NCI-H2029 treated with DMSO at 0.1 percent for 48 hours (cell line): ENCODE measurements around the gene UBASH3A.

Experiments
- DNase-seq: peaks from one replicate; lab custom pipeline; 2025; lab: John Stamatoyannopoulos, UW

Gene UBASH3A

DNA sequence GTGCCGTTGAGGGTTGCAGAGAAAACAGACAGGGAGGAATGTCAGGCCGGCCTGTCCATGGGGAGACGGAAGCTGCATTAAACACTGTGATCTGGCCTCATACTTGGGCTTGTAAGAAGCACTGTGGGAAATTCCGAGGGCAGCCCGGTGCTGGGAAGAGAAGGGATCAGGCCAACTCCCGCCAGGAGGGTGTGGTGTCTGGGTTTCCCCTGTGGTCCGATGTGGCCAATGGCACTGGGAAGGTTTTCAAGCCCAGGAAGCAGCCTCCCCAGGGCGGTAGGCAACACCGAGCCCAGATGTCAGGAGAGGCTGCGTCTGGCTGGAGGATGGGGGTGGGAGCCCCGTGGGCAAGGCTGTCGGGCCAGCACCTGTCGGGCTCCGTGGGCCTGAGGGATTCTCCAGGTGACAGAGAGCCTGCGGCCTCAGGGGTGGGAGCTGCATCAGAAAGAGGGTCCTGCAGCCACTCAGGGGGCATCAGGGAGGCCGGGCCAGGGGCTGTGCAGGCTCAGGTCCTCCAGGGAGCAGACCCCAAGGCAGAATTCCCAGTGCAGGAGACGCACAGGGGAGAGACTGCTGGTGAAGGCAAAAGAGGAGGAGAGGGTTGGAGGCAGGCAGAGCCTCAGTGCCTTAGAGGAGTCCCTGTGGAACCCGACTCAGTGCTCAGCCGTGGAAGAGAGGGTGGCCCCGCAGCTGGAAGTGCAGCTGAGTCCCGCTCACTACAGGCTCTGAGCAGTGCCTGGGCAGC lies 8.4 kb downstream of the UBASH3A start:
- DNase-seq, result no peak

DNA sequence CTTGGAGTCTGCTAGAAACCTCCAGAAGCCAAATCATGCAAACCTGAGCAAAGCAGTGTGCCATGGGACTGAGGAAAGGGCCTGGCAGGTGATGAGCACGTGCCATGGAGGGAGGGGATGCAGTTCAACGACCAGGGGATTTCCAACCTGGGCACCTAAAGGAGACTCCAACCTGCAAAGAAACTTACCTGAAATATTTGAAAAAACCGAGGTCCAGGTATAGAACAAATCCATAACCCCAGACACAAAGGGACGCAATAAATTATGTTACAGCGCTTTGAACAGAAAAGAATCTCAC lies 8.9 kb downstream of the UBASH3A start:
- no peak for DNase-seq

DNA sequence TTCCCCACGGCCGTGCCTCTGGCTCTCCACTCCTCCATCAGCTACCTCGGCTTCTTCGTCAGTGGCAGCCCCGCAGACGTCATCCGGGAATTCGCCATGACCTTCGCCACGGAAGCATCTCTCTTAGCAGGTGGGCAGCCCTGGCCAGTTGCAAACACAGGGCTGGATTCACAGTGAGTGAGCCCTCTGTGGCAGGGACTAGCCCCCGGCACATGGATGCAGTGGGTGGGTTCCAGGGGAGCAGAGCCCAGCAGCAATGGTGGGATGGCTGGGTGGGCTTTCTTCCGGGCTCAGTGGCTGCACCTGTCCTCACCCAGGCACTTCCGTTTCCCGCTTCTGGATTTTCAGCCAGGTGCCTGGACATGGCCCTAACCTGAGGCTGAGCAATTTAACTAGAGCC lies 9.4 kb downstream of the UBASH3A start:
- DNase-seq, result no peak

DNA sequence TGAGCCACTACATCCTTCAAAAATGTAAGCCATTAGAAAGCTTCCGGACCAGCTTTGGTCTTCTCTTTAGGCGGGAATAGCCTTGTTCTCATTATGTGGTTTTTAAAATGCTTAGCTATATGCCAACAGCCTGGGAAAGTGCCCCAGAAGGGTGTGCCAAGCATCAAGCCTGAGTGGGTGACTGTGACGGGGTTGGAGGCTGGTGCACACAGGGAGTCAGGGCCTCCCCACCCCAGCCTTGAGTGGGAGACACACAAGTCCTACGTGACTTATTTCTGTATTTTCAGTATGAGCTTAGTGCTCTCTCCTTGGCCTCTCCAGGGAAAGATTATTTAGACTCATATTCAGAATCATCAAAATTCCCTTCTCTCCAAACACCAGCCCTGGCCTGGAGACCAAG lies 9.8 kb downstream of the UBASH3A start:
- no peak for DNase-seq

DNA sequence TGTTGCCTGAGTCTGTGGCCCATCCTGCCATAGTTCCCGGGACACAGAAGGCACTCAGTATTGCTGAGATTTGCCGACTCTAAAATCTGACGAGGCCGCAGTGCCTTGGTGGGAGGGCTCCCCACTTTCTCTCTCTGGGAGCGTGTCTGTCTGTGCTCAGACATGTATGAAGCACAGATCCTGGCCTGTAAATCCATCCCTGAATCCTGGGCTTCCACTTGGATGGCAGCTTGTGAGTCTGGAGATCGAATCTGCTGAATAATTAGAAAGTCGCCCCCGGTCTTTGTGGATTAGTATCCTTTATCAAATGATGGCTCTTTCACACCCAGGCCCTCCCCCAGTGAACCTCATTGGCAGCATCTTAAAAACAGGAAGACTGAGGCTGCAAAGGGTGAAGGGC lies 10.4 kb downstream of the UBASH3A start:
- DNase-seq, result no peak

DNA sequence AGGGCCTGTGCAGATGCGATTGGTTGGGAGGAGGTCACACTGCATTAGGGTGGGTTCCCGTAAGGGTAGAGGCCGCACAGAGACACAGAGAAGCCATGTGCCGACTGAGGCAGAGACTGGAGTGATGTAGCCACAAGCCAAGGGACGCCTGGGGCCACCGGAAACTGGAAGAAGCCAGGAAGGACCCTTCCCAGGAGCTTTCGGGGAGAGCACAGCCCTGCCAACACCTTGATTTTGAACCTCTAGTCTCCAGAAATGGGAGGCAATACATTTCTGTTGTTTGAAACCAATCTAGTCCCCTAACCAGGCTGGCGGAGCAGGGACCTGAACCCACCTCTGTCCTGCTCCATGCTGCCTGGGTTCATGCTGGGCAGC lies 10.8 kb downstream of the UBASH3A start:
- no peak for DNase-seq

DNA sequence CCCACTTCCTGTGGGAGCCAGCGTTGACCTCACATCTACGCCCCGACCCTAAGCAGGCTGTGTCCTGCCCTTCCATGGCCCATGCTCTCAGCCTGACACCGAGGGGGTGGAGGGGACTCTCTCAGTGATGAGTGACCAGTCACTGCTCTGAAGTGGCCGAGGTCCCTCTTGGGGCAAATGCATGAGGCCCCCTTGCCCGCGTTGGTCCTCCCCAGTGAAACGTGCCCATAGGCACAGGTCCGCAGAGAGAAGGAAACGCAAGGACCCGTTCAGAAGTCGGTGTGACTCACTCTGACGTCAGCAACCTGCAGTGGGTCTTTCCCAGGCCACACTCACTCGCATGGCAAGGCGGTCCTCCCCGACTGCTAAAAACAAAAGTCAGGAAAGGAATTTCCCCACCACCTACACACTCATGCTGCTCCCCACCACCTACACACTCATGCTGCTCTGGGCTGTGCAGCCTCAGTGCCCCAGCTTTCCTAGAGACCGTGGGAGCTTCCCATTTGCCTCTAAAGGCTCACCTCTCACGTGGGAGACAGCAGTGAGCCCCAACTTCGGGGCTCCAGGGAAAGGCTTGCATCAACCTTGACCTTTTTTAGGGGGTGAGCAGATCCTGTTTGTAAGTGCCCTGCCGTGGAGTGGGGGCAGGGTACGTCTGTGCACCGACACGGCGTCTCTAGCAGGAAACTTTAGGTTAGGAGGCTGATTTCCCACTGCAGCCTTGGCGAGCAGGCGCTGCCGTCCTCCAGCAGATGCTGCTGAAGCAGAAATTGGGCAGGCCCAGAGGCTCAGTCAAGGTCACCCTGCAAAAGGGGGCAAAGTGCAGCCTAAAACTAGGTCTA lies 11.4 kb downstream of the UBASH3A start:
- no peak for DNase-seq

DNA sequence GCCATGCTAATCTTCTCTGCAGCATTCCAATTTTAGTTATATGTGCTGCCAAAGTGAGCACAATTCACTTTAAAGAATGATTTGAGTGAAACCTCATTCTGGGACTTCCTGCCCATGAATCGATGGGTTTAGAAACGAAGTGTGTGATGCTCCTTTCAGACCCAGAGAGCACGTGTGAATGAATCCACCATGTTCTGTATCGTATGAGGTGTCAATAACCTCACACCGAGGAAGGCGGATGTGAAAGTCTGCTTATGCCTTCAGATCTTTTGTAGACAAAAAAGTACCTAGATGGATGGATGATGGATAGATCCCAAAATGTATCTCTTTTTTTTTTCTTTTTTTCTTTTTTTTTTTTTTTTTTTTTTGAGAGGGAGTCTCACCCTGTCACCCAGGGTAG lies 13.8 kb downstream of the UBASH3A start:
- DNase-seq, result no peak

DNA sequence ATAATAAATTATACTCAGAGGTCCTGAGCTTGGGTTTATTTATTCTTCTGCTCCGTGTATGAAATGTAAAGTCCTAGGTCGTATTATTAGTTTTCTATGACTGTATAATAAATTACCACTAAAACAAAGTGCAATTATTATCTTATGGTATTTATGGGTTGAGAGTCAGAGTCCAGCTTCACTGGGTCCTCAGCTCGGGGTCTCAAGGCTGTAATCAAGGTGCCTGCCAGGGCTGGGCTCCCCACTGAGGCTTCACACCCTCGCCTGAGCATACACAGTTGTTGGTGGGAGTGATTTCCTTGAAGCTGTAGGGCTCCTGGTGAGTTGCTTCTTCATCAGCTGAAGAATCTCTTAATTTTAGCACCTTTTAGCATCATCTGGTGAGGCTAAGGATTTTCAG lies 15.2 kb downstream of the UBASH3A start:
- DNase-seq, result no peak

DNA sequence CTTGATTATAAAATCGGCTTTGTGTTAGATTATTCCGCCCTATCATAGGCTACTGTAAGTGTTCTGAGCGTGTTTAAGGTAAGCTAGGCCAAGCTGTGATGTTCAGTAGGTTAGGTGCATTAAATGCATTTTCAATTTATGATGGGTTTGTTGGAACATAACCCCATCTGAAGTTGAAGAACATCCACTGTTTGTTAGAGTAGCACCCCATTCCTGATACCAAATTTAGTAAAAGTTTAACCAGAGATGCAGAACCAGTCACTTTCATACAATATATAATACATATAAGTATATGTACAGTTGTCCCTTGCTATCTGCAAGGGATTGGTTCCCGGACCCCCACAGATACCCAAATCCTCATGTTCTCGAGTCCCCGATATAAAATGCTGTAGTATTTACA lies 16.1 kb downstream of the UBASH3A start:
- DNase-seq, result no peak

DNA sequence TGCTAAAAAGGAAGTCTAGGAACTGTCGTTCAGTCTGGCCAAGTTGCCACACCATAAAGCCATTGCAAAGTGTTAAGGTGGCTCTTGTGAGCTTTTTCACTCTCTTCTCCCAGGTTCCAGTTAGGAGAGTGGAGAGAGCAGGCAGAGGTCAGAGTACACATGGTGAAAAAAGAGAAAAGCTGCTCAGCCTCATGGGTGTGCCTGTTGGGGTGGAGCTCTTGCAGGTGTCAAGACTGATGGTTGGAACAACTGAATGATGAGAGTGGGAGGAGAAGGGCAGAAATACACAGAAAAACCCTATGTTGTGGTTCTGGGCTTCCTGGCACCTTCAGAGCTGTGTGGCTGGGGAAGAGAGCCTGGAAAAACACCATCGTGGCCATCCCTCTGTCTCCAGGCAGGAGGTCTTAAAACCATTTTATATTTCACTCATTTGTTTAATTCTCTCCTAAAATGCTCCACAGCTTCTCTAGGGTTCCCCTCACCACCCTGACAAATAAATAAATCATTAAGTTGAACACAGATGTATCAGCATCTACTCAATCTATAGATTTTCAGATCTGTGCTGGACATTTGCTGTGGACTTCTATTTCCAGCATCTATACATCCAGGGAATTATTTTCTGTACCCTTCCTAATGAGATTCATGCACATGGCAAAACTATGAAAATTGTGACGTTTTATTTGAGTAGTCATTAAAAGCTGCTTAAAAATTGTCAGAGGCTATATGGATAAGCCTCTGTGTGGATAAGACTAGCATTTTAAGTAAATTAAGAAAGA lies 17.5 kb downstream of the UBASH3A start:
- DNase-seq, result no peak

DNA sequence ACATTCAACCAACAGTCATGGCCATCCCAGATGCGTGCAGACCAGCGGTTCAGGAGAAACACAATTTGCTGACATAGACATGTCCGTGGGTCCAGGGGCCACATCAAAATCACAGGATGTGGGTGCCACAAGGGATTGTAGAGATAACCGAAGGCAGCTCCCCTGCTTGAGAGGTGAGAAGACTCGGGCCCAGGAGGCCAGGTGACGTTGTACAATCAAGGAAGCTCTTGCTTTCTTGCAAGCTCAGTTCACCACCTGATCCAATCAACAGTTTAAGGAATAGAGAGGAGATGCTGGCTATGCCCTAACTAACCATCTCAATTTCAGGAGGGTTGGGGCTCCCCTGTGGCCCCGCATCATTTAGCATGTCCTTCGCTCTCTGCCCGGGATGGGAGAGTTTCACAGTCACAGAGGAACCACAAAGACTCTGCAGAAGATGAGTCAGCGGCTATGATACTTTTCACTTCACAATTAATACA lies 19.5 kb downstream of the UBASH3A start:
- DNase-seq, result no peak

DNA sequence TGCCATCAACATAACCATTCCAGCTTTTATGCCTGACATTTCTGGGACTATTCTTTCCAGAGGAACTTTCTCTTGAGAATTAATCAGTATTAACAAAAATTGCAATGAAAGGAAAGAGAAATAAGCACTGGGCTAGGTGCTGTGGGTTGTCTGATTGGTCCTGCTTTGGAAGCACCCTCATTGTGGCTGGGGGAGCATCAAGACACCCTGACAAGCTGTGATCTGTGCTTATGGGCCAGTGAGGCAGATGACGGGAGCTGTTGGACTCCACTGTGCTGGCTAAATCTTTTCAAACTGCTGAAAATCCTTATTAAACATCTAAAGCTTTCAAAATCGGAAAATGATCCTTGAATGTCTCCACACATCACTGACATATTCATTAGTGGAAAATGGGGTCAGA lies 20.0 kb downstream of the UBASH3A start:
- DNase-seq, result no peak

DNA sequence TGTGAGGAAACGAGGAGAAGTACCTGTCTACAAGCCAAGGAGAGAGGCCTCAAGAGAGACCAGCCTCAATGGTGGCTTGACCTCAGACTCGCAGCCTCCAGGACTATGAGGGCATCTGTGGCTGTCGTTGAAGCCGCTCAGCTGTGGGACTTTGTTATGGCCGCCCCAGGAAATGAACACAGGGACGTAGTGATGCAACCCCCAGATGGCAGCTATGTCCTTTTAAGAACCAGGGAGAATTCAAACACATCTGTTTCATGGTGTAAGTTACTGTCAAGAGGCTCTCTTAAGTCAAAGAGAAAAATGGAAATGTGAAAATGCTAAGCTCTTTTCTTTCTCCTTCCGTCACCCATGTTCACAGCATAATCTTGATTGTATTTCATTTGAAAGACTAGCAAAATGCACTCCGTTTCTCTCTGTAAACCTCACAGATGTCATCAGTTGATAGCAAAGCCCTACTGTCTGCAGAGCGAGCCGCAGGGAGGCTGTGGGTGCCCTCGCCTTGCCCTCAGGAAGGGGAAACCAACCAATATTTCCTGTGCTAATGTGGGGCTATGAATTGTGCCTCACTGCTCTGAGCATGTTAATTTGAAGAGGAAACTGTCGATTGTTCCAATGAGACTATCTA lies 21.3 kb downstream of the UBASH3A start:
- no peak for DNase-seq

DNA sequence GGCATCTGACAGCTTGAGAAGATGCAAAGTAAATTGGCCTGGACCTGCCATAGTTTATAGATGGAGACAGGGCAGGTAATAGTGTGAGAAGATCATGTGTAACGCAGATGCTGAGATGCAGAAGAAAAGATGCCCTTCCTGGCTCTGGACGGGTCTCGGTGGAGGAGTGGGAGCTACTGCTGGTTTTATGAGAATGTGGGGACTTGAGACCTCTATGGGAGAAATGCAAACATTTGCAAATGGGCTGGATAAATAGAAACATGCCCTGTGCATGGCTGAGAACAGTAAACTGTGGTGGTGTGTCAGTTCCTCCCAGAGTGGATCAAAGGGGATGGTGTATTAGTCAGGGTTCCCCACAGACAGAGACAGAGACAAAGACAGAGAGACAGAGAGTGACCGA lies 21.9 kb downstream of the UBASH3A start:
- DNase-seq, result no peak

DNA sequence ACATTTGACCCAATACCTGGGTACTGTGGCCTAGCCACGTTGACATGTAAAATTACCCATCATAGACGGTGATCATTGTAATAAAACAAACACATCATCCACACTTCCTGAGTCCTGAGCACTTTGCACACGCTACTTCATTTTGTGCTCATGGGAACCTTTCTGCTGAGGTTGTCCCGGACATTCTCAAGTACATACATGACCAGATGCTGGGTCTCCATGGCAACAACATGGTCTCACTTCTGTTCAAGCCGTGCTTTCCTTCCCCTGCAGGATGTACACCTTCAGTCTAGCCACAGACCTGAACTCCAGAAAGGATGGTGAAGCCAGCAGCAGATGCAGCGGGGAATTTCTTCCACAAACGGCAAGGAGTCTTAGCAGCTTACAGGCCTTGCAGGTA lies 22.7 kb downstream of the UBASH3A start:
- DNase-seq, result no peak

DNA sequence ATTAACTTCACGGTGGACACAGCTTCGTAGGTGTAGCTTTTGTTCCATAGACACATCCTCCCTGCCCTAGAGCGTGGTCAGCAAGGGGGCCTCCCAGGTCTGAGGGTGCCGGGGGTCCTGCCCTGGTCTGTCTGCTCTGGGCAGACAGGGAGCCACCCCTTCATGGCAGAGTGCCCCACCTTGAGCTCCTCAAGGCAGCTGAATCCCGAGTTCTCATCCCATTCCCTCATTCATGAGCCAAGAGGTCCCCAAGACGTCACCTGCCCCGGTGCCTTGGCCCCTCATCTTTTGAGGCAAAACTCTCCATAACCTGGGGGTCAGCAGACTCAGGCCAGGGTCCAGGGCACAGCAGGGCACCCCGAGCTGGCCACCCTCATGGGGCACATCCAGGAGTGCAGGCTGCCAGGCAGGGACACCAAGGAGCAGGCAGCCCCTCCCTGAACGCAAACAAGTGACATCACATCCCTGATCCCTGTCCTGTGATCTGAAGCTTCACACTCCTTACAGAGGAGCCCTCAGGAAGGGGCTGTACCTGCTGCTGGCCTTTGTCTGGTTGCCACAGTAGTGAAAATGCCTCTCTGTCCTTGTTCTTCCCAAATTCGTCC lies 23.3 kb downstream of the UBASH3A start:
- DNase-seq, result no peak

DNA sequence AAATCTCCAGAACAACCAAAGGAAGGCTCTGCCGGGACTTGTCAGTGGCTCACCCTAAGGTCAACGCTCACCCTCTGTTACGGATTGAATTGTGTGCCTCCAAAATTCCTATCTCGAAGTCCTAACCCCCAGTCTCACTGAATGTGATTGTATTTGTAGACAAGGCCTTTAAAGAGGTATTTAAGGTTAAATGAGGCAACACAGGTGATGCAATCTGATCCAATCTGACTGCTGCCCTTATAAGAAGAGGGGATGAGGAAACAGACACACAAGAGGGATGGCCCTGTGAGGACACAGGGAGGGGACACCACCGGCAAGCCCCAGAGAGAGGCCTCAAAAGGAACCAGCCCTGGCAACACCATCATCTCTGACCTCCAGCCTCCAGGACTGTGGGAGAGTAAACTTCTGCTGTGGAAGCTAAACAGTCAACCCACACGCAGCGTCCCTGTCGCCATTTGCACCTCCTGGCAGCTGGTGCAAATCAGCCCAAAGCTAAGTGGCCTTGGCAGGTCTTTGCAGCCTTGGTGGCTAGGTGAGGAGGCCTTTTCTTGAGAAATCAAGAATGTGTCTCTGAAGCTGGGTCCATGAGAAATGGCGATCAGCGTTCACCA lies 24.2 kb downstream of the UBASH3A start:
- no peak for DNase-seq

DNA sequence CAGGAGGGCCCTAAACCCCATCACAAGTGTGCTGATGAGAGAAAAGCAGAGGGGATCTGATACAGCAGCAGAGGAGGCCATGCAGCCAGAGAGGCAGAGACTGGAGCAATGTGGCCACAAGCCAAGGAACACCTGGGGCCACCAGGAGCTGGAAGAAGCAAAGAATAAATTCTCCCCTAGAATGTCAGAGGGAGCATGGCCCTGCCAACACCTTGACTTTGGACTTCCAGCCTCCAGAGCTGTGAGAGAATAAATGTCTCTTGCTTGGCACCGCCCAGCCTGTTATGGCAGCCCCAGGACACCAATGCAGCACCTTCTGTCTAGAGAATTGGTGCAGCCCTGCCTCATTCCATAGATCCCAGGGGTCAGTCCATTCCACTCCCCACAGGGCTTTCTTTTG lies 25.3 kb downstream of the UBASH3A start:
- no peak for DNase-seq

DNA sequence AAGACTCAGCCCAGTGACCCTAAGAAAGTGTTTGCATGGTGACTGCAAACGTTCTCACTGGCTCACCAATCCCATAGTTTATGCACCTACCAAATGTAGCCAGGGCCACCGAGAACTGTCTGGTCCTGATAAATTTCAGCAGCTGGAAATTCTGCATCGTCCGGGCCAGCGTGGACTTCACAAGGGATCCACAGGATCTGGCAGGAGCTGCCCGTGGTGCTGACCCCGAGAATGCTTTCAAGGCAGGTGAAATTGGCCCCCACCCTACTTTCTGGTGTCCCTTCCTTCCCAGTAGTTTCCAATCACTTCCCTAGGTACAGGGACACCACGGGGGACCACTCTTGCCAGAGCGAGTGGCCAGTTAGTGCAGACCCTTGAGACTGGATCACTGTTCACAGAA lies 26.2 kb downstream of the UBASH3A start:
- no peak for DNase-seq

DNA sequence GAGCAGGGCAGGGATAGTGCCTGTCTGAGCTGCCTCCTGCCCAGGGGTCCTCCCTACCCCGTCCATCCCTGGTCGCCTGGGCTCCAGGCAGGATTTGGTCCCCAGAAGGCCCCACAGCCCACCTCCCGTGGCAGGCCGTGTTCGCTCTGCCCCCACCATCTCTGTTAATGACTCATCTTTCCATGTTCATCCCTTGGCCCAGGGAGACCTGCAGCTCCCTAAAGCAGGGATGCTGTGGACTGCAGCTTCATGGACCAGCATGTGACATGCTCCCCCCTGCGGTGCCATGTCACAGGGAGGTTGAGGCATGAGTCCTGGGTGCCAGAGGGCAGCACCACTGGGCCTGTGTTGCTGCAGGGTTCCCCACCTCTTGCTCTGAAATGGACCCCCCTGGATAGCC lies 26.8 kb downstream of the UBASH3A start:
- no peak for DNase-seq

DNA sequence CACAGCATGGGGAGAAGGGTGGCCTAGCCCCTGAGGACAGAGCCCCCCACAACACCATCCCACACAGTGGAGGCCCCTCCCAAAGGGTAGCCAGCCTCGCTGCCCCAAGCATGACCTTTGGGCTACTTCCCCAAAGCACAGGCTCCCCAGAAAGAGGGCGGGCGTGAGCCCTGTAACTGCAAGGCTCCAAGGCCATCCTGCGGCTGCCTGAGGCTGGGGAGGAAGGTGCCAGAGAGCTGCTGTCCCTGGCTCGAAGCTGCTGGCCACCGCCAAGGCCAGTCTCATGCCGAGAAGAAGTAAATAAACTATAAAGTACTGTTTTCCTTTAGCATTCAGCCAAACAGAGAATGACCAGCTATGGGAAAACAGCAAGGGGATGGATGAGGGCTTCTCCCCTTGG lies 27.5 kb downstream of the UBASH3A start:
- no peak for DNase-seq
